DND-41 (cell line): Measurements from ENCODE around the gene UBQLN1.

Source experiments
- EZH2 ChIP-seq: IDR thresholded peaks from 3 replicates; pipeline ENCODE4 v1.6.1; 2012; ENCODE audit warnings: borderline replicate concordance, low read depth, mild to moderate bottlenecking, moderate library complexity, low read length, inconsistent platforms; ENCODE audit not compliant: severe bottlenecking
- TF ChIP-seq, protein P1 (sequence below): IDR thresholded peaks from 2 replicates; pipeline ENCODE4 v1.5.1; 2012; ENCODE audit warnings: borderline replicate concordance, low read length, moderate library complexity, mild to moderate bottlenecking; ENCODE audit not compliant: poor library complexity, severe bottlenecking; ENCODE audit errors: extremely low read depth

DNA sequence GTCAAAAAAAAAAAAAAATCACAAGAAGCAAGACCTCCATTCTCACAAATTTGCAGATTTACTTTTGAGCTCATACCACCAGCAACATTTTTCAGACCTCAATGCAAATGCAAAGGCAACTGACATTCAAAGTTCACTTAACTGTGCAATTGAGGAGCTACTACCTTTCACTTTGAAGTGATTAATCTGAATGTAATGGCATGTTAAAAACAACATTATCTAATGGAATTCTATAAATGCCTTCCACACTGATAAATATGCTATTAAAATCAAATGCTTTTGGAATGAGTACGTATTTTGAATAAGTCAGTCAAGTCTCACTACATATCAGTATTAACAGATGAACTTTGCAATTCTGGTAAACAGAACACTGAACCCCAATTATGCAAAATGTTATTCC is 32.3 kb downstream of the UBQLN1 start:
- TF ChIP-seq, protein P1, sequence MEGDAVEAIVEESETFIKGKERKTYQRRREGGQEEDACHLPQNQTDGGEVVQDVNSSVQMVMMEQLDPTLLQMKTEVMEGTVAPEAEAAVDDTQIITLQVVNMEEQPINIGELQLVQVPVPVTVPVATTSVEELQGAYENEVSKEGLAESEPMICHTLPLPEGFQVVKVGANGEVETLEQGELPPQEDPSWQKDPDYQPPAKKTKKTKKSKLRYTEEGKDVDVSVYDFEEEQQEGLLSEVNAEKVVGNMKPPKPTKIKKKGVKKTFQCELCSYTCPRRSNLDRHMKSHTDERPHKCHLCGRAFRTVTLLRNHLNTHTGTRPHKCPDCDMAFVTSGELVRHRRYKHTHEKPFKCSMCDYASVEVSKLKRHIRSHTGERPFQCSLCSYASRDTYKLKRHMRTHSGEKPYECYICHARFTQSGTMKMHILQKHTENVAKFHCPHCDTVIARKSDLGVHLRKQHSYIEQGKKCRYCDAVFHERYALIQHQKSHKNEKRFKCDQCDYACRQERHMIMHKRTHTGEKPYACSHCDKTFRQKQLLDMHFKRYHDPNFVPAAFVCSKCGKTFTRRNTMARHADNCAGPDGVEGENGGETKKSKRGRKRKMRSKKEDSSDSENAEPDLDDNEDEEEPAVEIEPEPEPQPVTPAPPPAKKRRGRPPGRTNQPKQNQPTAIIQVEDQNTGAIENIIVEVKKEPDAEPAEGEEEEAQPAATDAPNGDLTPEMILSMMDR, result no peak
- no peak for TF ChIP-seq EZH2
